HepG2 (cell line): ENCODE measurements around the gene NCLN. TPM values are rescaled to one million over a fixed set of nuclear protein-coding genes. Genes with fewer than 3 reads are reported as not detected.

Experiments used
- BHLHE40 ChIP-seq: IDR thresholded peaks from 2 replicates; pipeline ENCODE4 v1.6.1; 2011; ENCODE audit warnings: low read length, improper control_type of control experiment
- CENPX ChIP-seq: sonication (generic); formaldehyde crosslinking; IDR thresholded peaks from 2 replicates; pipeline ENCODE4 v1.9.0; 2021; ENCODE audit warnings: mild to moderate bottlenecking, missing genetic modification reagents, moderate library complexity
- DMAP1 ChIP-seq: IDR thresholded peaks from 2 replicates; pipeline ENCODE4 v1.6.1; 2016
- IKZF4 ChIP-seq: sonication (generic); formaldehyde crosslinking; IDR thresholded peaks from 2 replicates; pipeline ENCODE4 v1.5.1; 2020; ENCODE audit warnings: borderline replicate concordance, mild to moderate bottlenecking, low read depth, missing genetic modification reagents; ENCODE audit errors: not compliant biosample characterization
- MED8 ChIP-seq: sonication (generic); formaldehyde crosslinking; IDR thresholded peaks from 2 replicates; pipeline ENCODE4 v1.8.1; 2023; ENCODE audit warnings: mild to moderate bottlenecking, missing genetic modification reagents; ENCODE audit not compliant: insufficient replicate concordance
- MEIS2 ChIP-seq: sonication (generic); formaldehyde crosslinking; IDR thresholded peaks from 2 replicates; pipeline ENCODE4 v1.9.0; 2021; ENCODE audit warnings: mild to moderate bottlenecking, missing genetic modification reagents
- NAIF1 ChIP-seq: sonication (generic); formaldehyde crosslinking; IDR thresholded peaks from 2 replicates; pipeline ENCODE4 v1.5.0; 2020; ENCODE audit warnings: mild to moderate bottlenecking, missing genetic modification reagents, borderline replicate concordance
- POGZ ChIP-seq: sonication (generic); formaldehyde crosslinking; IDR thresholded peaks from 2 replicates; pipeline ENCODE4 v1.4.0; 2020; ENCODE audit warnings: mild to moderate bottlenecking, missing genetic modification reagents
- SOX13 ChIP-seq, 3 experiments: fragments of 450-650 bp in 1 of 3; sonication (generic) in 1 of 3; formaldehyde crosslinking in 1 of 3; IDR thresholded peaks in 2 of 3; conservative IDR thresholded peaks in 1 of 3; 2 replicates each; pipeline versions ENCODE4 v1.5.0 to v1.6.1; 2016 to 2020; ENCODE audit warnings: antibody characterized with exemption in 1 of 3, mild to moderate bottlenecking in 1 of 3, missing compliant biosample characterization in 1 of 3, missing genetic modification reagents in 1 of 3, moderate library complexity in 1 of 3
- U2AF2 ChIP-seq: fragments of 200-400 bp; formaldehyde crosslinking; IDR thresholded peaks from 2 replicates; pipeline ENCODE4 v1.6.1; 2017; ENCODE audit warnings: low read depth, mild to moderate bottlenecking, low read length
- ZFP36L2 ChIP-seq: sonication (generic); formaldehyde crosslinking; IDR thresholded peaks from 2 replicates; pipeline ENCODE4 v1.4.0; 2020; ENCODE audit warnings: missing genetic modification reagents
- ZMYM2 ChIP-seq: sonication (generic); formaldehyde crosslinking; IDR thresholded peaks from 2 replicates; pipeline ENCODE4 v1.8.0; 2022; ENCODE audit warnings: mild to moderate bottlenecking, missing genetic modification reagents
- ZNF335 ChIP-seq: sonication (generic); formaldehyde crosslinking; IDR thresholded peaks from 2 replicates; pipeline ENCODE4 v1.4.0; 2020; ENCODE audit warnings: missing genetic modification reagents
- ZNF33B ChIP-seq: sonication (generic); formaldehyde crosslinking; IDR thresholded peaks from 2 replicates; pipeline ENCODE4 v1.5.1; 2020; ENCODE audit warnings: mild to moderate bottlenecking, missing genetic modification reagents
- ZNF615 ChIP-seq: sonication (generic); formaldehyde crosslinking; IDR thresholded peaks from 2 replicates; pipeline ENCODE4 v1.5.0; 2020; ENCODE audit warnings: mild to moderate bottlenecking, missing genetic modification reagents, borderline replicate concordance
- polyA plus RNA-seq, 8 experiments: library from polyadenylated mRNA; depleted of rRNA in 3 of 8; stranded (reverse) in 7 of 8; unstranded in 1 of 8; fragments of >200 nt; fragmentation: Illumina TruSeq in 4 of 8; extraction: Trizol in 4 of 8; gene quantifications; 2 replicates each; pipeline versions ENCODE4 v1.2.1 to v1.2.3, GENCODE V29; 2011 to 2016; ENCODE audit warnings: low read depth in 4 of 8, missing spikeins in 1 of 8, mixed read lengths in 1 of 8; ENCODE audit not compliant: insufficient read depth in 1 of 8
- total RNA-seq, 5 experiments: library from RNA; depleted of rRNA; stranded (reverse); fragments of >200 nt; fragmentation: Illumina TruSeq; extraction: Trizol; gene quantifications; 2 replicates each; pipeline ENCODE4 v1.2.3, GENCODE V29; 2016; ENCODE audit warnings: low read depth in 1 of 5
- TF ChIP-seq, protein P1 (sequence below), 2 experiments: sonication (generic) in 1 of 2; formaldehyde crosslinking in 1 of 2; IDR thresholded peaks; 2 replicates each; pipeline versions ENCODE4 v1.5.1 to v1.6.1; 2011 to 2020; ENCODE audit warnings: borderline replicate concordance in 1 of 2, low read depth in 1 of 2, low read length in 1 of 2, mild to moderate bottlenecking in 1 of 2, missing genetic modification reagents in 1 of 2, moderate library complexity in 1 of 2
- TF ChIP-seq, protein P2 (sequence below): sonication (generic); formaldehyde crosslinking; IDR thresholded peaks from 2 replicates; pipeline ENCODE4 v1.4.0; 2020; ENCODE audit warnings: missing genetic modification reagents
- TF ChIP-seq, protein P3 (sequence below): sonication (generic); formaldehyde crosslinking; IDR thresholded peaks from 2 replicates; pipeline ENCODE4 v1.9.0; 2022; ENCODE audit warnings: missing genetic modification reagents, mild to moderate bottlenecking, borderline replicate concordance

NCLN gene
- total and polyA plus RNA-seq, 2 of the 13 experiments (the other 11 are each of a cell fraction or from before 2014, with no cell fraction given), result 42.6 to 56.0 TPM

DNA sequence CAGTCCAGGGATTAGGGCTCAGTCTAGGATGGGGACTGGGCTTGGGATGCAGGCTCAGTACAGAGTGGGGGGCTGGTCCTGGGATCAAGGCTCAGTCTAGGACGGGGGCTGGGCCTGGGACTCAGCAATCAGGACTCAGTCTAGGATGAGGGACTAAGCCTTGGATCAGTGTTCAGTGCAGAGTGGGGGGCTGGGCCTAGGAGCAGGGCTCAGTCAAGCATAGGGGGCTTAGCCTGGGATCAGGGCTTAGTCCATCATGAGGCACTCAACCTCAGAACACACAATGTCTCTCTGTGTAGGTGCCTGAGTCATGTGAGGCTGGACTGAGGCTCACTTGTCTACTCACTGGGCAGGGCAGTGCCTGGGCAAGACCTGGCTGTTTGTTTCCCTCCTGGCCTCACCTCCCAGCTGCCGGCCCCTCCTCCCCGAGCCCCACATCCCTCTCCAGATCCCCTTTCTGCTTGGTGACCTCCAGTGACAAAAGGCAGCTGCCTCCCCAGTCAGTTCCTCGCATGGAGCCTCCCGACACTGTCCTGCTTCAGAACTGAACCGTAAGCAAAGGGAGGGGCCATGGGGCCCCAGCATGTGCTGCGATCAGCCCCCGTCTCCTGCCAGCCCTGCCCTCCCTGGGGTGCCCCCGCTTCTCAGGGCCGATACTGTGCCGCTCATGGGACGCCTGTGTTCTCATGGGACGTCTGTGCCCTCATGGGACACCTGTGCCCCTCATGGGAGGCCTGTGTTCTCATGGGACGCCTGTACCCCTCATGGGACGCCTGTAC lies 13.6 kb upstream of the NCLN start (continued):
- TF ChIP-seq SOX13 (IDR thresholded peaks at IDR 0.05), result no peak
- TF ChIP-seq SOX13 (CRISPR knock-in tag; conservative IDR thresholded peaks at IDR 0.05 in 1 of 2, IDR thresholded peaks at IDR 0.05 in 1 of 2), result peak in 1 of 2 experiments; percentile 7; a peak in 1 of 4 replicates
- no peak for TF ChIP-seq IKZF4 (CRISPR knock-in tag)
- no peak for TF ChIP-seq NAIF1 (CRISPR knock-in tag)
- no peak for TF ChIP-seq U2AF2
- TF ChIP-seq CENPX (CRISPR knock-in tag), result no peak
- TF ChIP-seq MED8 (CRISPR knock-in tag), result no peak
- TF ChIP-seq, protein P1, sequence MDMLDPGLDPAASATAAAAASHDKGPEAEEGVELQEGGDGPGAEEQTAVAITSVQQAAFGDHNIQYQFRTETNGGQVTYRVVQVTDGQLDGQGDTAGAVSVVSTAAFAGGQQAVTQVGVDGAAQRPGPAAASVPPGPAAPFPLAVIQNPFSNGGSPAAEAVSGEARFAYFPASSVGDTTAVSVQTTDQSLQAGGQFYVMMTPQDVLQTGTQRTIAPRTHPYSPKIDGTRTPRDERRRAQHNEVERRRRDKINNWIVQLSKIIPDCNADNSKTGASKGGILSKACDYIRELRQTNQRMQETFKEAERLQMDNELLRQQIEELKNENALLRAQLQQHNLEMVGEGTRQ (IDR thresholded peaks at IDR 0.05; ENCODE audit: low read depth, low read length), result peak; percentile 59
- TF ChIP-seq, protein P1 (CRISPR knock-in tag; IDR thresholded peaks at IDR 0.05; ENCODE audit: borderline replicate concordance), result no peak
- peak; percentile 51 for TF ChIP-seq BHLHE40
- no peak for TF ChIP-seq MEIS2 (CRISPR knock-in tag)
- 0 out of 2 replicates have a peak, but pooled peaks have one; percentile 37 for TF ChIP-seq ZMYM2 (CRISPR knock-in tag)
- no peak for TF ChIP-seq ZNF615 (CRISPR knock-in tag)
- TF ChIP-seq, protein P2, sequence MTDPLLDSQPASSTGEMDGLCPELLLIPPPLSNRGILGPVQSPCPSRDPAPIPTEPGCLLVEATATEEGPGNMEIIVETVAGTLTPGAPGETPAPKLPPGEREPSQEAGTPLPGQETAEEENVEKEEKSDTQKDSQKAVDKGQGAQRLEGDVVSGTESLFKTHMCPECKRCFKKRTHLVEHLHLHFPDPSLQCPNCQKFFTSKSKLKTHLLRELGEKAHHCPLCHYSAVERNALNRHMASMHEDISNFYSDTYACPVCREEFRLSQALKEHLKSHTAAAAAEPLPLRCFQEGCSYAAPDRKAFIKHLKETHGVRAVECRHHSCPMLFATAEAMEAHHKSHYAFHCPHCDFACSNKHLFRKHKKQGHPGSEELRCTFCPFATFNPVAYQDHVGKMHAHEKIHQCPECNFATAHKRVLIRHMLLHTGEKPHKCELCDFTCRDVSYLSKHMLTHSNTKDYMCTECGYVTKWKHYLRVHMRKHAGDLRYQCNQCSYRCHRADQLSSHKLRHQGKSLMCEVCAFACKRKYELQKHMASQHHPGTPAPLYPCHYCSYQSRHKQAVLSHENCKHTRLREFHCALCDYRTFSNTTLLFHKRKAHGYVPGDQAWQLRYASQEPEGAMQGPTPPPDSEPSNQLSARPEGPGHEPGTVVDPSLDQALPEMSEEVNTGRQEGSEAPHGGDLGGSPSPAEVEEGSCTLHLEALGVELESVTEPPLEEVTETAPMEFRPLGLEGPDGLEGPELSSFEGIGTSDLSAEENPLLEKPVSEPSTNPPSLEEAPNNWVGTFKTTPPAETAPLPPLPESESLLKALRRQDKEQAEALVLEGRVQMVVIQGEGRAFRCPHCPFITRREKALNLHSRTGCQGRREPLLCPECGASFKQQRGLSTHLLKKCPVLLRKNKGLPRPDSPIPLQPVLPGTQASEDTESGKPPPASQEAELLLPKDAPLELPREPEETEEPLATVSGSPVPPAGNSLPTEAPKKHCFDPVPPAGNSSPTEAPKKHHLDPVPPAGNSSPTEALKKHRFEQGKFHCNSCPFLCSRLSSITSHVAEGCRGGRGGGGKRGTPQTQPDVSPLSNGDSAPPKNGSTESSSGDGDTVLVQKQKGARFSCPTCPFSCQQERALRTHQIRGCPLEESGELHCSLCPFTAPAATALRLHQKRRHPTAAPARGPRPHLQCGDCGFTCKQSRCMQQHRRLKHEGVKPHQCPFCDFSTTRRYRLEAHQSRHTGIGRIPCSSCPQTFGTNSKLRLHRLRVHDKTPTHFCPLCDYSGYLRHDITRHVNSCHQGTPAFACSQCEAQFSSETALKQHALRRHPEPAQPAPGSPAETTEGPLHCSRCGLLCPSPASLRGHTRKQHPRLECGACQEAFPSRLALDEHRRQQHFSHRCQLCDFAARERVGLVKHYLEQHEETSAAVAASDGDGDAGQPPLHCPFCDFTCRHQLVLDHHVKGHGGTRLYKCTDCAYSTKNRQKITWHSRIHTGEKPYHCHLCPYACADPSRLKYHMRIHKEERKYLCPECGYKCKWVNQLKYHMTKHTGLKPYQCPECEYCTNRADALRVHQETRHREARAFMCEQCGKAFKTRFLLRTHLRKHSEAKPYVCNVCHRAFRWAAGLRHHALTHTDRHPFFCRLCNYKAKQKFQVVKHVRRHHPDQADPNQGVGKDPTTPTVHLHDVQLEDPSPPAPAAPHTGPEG (CRISPR knock-in tag), result no peak
- no peak for TF ChIP-seq DMAP1 (CRISPR knock-in tag)
- no peak for TF ChIP-seq ZFP36L2 (CRISPR knock-in tag)
- TF ChIP-seq ZNF33B (CRISPR knock-in tag), result no peak
- TF ChIP-seq, protein P3, sequence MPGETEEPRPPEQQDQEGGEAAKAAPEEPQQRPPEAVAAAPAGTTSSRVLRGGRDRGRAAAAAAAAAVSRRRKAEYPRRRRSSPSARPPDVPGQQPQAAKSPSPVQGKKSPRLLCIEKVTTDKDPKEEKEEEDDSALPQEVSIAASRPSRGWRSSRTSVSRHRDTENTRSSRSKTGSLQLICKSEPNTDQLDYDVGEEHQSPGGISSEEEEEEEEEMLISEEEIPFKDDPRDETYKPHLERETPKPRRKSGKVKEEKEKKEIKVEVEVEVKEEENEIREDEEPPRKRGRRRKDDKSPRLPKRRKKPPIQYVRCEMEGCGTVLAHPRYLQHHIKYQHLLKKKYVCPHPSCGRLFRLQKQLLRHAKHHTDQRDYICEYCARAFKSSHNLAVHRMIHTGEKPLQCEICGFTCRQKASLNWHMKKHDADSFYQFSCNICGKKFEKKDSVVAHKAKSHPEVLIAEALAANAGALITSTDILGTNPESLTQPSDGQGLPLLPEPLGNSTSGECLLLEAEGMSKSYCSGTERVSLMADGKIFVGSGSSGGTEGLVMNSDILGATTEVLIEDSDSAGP, result no peak
- TF ChIP-seq ZNF335, result 0 out of 2 replicates have a peak, but pooled peaks have one; percentile 46
- no peak for TF ChIP-seq POGZ (CRISPR knock-in tag)
